ENCODE results near the gene SUSD6.
A peak's percentile ranks its signal among the peaks of the same experiment; 100 is the strongest.

The SUSD6 gene

GRCh38 chr14:69682136-69682535, 70.7 kb downstream of the SUSD6 start:
- no peak for DNase-seq
- H3K4me3 Mint-ChIP-seq: peak overlapping the region; percentile 40 to 56
- H3K27me3 Mint-ChIP-seq: no peaks in the 10 kb centered on the region
- H3K27ac Mint-ChIP-seq: peak overlapping the region in 1 of 2 donors; percentile 58
- peaks cover 0 to 4% of the 10 kb centered on the region in 2 donors for H3K9me3 Mint-ChIP-seq
- no peak for ATAC-seq
- H3K4me1 Mint-ChIP-seq: peaks cover 67% of the 10 kb centered on the region

- Mint-ChIP-seq H3K9me3 (peaks cover 0 to 4% of the 10 kb centered on the region in 2 donors), H3K4me3 (peak overlapping the region; percentile 40 to 56), H3K27me3 (no peaks in the 10 kb centered on the region), H3K4me1 (peaks cover 68% of the 10 kb centered on the region), H3K27ac (peak overlapping the region; percentile 14 to 58)
- DNase-seq: no peak
- peak; percentile 64 for ATAC-seq
Measured at GRCh38 chr14:69682621-69683263, 71.3 kb downstream of the SUSD6 start.

- peak overlapping the region; percentile 86 to 91 for H3K27ac Mint-ChIP-seq
- H3K4me3 Mint-ChIP-seq: peak overlapping the region; percentile 26 to 39
- no peaks in the 10 kb centered on the region for H3K27me3 Mint-ChIP-seq
- no peak for ATAC-seq
- peaks cover 0 to 4% of the 10 kb centered on the region in 2 donors for H3K9me3 Mint-ChIP-seq
- H3K4me1 Mint-ChIP-seq: peaks cover 74% of the 10 kb centered on the region
- no peak for DNase-seq
Measured at GRCh38 chr14:69683971-69684370, 72.6 kb downstream of the SUSD6 start.

GRCh38 chr14:69684461-69685217, 73.2 kb downstream of the SUSD6 start:
- peaks cover 74% of the 10 kb centered on the region for H3K4me1 Mint-ChIP-seq
- H3K4me3 Mint-ChIP-seq: peak overlapping the region; percentile 26 to 39
- no peak for DNase-seq
- H3K9me3 Mint-ChIP-seq: peaks cover 0 to 4% of the 10 kb centered on the region in 2 donors
- peak overlapping the region; percentile 86 to 91 for H3K27ac Mint-ChIP-seq
- H3K27me3 Mint-ChIP-seq: no peaks in the 10 kb centered on the region
- ATAC-seq: peak; percentile 36

GRCh38 chr14:69685218-69685616, 73.8 kb downstream of the SUSD6 start:
- peaks cover 75% of the 10 kb centered on the region for H3K4me1 Mint-ChIP-seq
- peak; percentile 97 for ATAC-seq
- peak overlapping the region; percentile 86 to 91 for H3K27ac Mint-ChIP-seq
- no peaks in the 10 kb centered on the region for H3K27me3 Mint-ChIP-seq
- peak overlapping the region; percentile 39 to 42 for H3K4me3 Mint-ChIP-seq
- peaks cover 0 to 4% of the 10 kb centered on the region in 2 donors for H3K9me3 Mint-ChIP-seq
- DNase-seq: peak; percentile 56 to 74

GRCh38 chr14:69685716-69686115, 74.3 kb downstream of the SUSD6 start:
- Mint-ChIP-seq H3K4me1 (peaks cover 71% of the 10 kb centered on the region), H3K27ac (peak overlapping the region; percentile 75 to 86), H3K4me3 (peak overlapping the region; percentile 39 to 42), H3K27me3 (no peaks in the 10 kb centered on the region), H3K9me3 (peaks cover 0 to 4% of the 10 kb centered on the region in 2 donors)
- ATAC-seq: peak; percentile 44
- DNase-seq: no peak

GRCh38 chr14:69687606-69688298, 76.4 kb downstream of the SUSD6 start:
- H3K4me1 Mint-ChIP-seq: peaks cover 64% of the 10 kb centered on the region
- H3K9me3 Mint-ChIP-seq: peaks cover 0 to 4% of the 10 kb centered on the region in 2 donors
- no peak overlapping the region for H3K27ac Mint-ChIP-seq
- ATAC-seq (no peak), DNase-seq (no peak)
- H3K27me3 Mint-ChIP-seq: no peaks in the 10 kb centered on the region
- no peak overlapping the region for H3K4me3 Mint-ChIP-seq

- Mint-ChIP-seq H3K4me1 (peaks cover 63% of the 10 kb centered on the region), H3K27ac (no peak overlapping the region), H3K27me3 (no peaks in the 10 kb centered on the region), H3K4me3 (no peak overlapping the region), H3K9me3 (peaks cover 0 to 2% of the 10 kb centered on the region in 2 donors)
- no peak for DNase-seq
- no peak for ATAC-seq
Measured at GRCh38 chr14:69688299-69688649, 76.9 kb downstream of the SUSD6 start.

GRCh38 chr14:69690042-69690441, 78.6 kb downstream of the SUSD6 start:
- H3K9me3 Mint-ChIP-seq: no peaks in the 10 kb centered on the region
- no peak overlapping the region for H3K27ac Mint-ChIP-seq
- DNase-seq (no peak), ATAC-seq (no peak)
- no peak overlapping the region for H3K4me3 Mint-ChIP-seq
- no peaks in the 10 kb centered on the region for H3K27me3 Mint-ChIP-seq
- peaks cover 63% of the 10 kb centered on the region for H3K4me1 Mint-ChIP-seq

GRCh38 chr14:69692594-69692993, 81.2 kb downstream of the SUSD6 start:
- ATAC-seq (no peak), DNase-seq (no peak)
- Mint-ChIP-seq H3K27ac (peak overlapping the region in 1 of 2 donors; percentile 62), H3K9me3 (no peaks in the 10 kb centered on the region), H3K27me3 (no peaks in the 10 kb centered on the region), H3K4me1 (peaks cover 72% of the 10 kb centered on the region), H3K4me3 (no peak overlapping the region)

GRCh38 chr14:69693145-69693544, 81.7 kb downstream of the SUSD6 start:
- Mint-ChIP-seq H3K4me1 (peaks cover 72% of the 10 kb centered on the region), H3K9me3 (no peaks in the 10 kb centered on the region), H3K27me3 (no peaks in the 10 kb centered on the region), H3K4me3 (no peak overlapping the region), H3K27ac (peak overlapping the region in 1 of 2 donors; percentile 69)
- ATAC-seq (no peak), DNase-seq (no peak)

GRCh38 chr14:69693801-69694729, 82.7 kb downstream of the SUSD6 start:
- Mint-ChIP-seq H3K9me3 (no peaks in the 10 kb centered on the region), H3K27me3 (no peaks in the 10 kb centered on the region), H3K4me3 (no peak overlapping the region), H3K4me1 (peaks cover 79% of the 10 kb centered on the region), H3K27ac (no peak overlapping the region)
- no peak for DNase-seq
- ATAC-seq: no peak

GRCh38 chr14:69694730-69695281, 83.4 kb downstream of the SUSD6 start:
- ATAC-seq: no peak
- Mint-ChIP-seq H3K4me3 (no peak overlapping the region), H3K4me1 (peaks cover 86% of the 10 kb centered on the region), H3K27me3 (no peaks in the 10 kb centered on the region), H3K9me3 (no peaks in the 10 kb centered on the region), H3K27ac (peak overlapping the region in 1 of 2 donors; percentile 69)
- DNase-seq: no peak

GRCh38 chr14:69695322-69696203, 84.2 kb downstream of the SUSD6 start:
- Mint-ChIP-seq H3K9me3 (no peaks in the 10 kb centered on the region), H3K27me3 (no peaks in the 10 kb centered on the region), H3K4me1 (peaks cover 87% of the 10 kb centered on the region), H3K27ac (no peak overlapping the region), H3K4me3 (peak overlapping the region in 1 of 2 donors; percentile 21)
- DNase-seq (no peak), ATAC-seq (no peak)
